KMS-11 (cell line): ENCODE results near the gene AUTS2.

Experiments
- H2AFZ ChIP-seq: fragments of 200-600 bp; sonication (generic); 2 replicates; pipeline ENCODE4 v1.6.1; 2016; ENCODE audit warnings: antibody characterized with exemption, mixed run types, low read depth
- H3K27ac ChIP-seq: fragments of 200-600 bp; sonication (generic); 2 replicates; pipeline ENCODE4 v1.6.1; 2016; ENCODE audit warnings: mild to moderate bottlenecking, mixed run types
- H3K27me3 ChIP-seq: fragments of 200-600 bp; sonication (generic); 2 replicates; pipeline ENCODE4 v1.6.1; 2017; ENCODE audit warnings: mild to moderate bottlenecking, low read depth, mixed run types, moderate library complexity; ENCODE audit not compliant: insufficient read depth
- H3K36me3 ChIP-seq: fragments of 200-600 bp; sonication (generic); 2 replicates; pipeline ENCODE4 v1.6.1; 2017; ENCODE audit warnings: mild to moderate bottlenecking, mixed run types; ENCODE audit not compliant: insufficient read depth
- H3K4me1 ChIP-seq: fragments of 200-600 bp; sonication (generic); 2 replicates; pipeline ENCODE4 v1.6.1; 2016; ENCODE audit warnings: mild to moderate bottlenecking, low read depth, mixed run types; ENCODE audit not compliant: poor library complexity, severe bottlenecking
- H3K4me2 ChIP-seq: fragments of 200-600 bp; sonication (generic); 2 replicates; pipeline ENCODE4 v1.7.0; 2016; ENCODE audit warnings: mild to moderate bottlenecking, mixed run types
- H3K4me3 ChIP-seq: fragments of 200-600 bp; sonication (generic); IDR thresholded peaks from 2 replicates; pipeline ENCODE4 v1.6.1; 2017; ENCODE audit warnings: low read depth, low read length, mixed read lengths; ENCODE audit not compliant: insufficient read depth
- H3K79me2 ChIP-seq: fragments of 200-600 bp; sonication (generic); 2 replicates; pipeline ENCODE4 v1.6.1; 2016; ENCODE audit warnings: low read depth, mixed run types; ENCODE audit not compliant: insufficient read depth
- H3K9ac ChIP-seq: fragments of 200-600 bp; sonication (generic); 2 replicates; pipeline ENCODE4 v1.6.1; 2016; ENCODE audit warnings: mild to moderate bottlenecking, mixed run types
- H4K20me1 ChIP-seq: fragments of 200-600 bp; sonication (generic); 2 replicates; pipeline ENCODE4 v1.6.1; 2016; ENCODE audit warnings: mild to moderate bottlenecking, mixed run types; ENCODE audit not compliant: insufficient read depth
- TF ChIP-seq, protein P1 (sequence below): fragments of 200-600 bp; sonication (generic); conservative IDR thresholded peaks from 2 replicates; pipeline ENCODE4 v1.6.1; 2017; ENCODE audit warnings: low read depth, mild to moderate bottlenecking, antibody characterized with exemption, low read length, moderate library complexity, mixed read lengths

Gene AUTS2

DNA sequence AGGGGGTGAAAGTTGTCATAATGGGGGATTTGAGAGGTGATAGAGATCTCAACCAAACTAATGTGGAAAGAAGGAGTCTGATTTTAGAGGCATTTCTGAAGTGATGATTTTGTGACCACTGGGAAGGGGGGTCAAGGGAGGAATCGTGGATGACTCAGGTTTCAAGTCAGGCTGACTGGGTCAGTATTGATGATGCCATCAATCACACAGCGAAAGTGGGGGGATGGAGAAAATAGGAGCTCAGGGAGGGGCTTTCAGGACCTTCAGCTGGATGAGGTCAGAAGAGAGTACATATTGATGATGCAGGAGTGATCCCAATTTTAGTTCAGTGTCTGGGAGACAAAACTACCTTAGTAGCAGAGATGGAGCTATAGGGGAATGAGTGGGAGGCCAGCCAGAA lies 852.5 kb downstream of the AUTS2 start:
- H3K79me2 ChIP-seq = no peaks in the 10 kb centered on the region
- TF ChIP-seq, protein P1, sequence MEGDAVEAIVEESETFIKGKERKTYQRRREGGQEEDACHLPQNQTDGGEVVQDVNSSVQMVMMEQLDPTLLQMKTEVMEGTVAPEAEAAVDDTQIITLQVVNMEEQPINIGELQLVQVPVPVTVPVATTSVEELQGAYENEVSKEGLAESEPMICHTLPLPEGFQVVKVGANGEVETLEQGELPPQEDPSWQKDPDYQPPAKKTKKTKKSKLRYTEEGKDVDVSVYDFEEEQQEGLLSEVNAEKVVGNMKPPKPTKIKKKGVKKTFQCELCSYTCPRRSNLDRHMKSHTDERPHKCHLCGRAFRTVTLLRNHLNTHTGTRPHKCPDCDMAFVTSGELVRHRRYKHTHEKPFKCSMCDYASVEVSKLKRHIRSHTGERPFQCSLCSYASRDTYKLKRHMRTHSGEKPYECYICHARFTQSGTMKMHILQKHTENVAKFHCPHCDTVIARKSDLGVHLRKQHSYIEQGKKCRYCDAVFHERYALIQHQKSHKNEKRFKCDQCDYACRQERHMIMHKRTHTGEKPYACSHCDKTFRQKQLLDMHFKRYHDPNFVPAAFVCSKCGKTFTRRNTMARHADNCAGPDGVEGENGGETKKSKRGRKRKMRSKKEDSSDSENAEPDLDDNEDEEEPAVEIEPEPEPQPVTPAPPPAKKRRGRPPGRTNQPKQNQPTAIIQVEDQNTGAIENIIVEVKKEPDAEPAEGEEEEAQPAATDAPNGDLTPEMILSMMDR = no peak
- no peaks in the 10 kb centered on the region for H4K20me1 ChIP-seq
- H3K4me1 ChIP-seq = no peaks in the 10 kb centered on the region
- H2AFZ ChIP-seq = no peak overlapping the region
- H3K36me3 ChIP-seq = no peaks in the 10 kb centered on the region
- no peak overlapping the region for H3K9ac ChIP-seq
- no peak overlapping the region for H3K4me2 ChIP-seq
- no peaks in the 10 kb centered on the region for H3K27me3 ChIP-seq
- no peak overlapping the region for H3K4me3 ChIP-seq
- H3K27ac ChIP-seq = no peak overlapping the region

DNA sequence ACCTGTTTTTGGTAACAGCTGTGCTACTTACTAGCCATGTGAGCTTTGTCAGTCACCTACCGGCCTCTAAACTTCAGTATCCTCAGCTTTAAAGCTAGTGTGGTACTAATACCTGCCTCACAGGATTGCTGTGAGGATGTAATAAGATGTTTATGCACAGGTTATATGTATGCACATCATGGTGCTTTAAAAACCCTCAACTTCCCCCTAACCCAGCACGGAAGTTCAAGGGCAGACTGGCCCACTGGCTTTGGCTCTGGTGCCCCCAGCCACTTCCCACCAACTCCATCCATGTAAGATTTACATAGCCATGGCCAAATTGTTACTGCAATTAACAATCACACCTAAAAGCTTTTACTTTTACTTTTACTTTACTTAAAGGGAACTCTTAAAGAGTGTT lies 857.6 kb downstream of the AUTS2 start:
- no peaks in the 10 kb centered on the region for H3K27me3 ChIP-seq
- TF ChIP-seq, protein P1 = no peak
- no peak overlapping the region for H3K27ac ChIP-seq
- H3K9ac ChIP-seq = no peak overlapping the region
- no peaks in the 10 kb centered on the region for H3K79me2 ChIP-seq
- H3K4me2 ChIP-seq = no peak overlapping the region
- H3K4me1 ChIP-seq = no peaks in the 10 kb centered on the region
- no peak overlapping the region for H2AFZ ChIP-seq
- H3K36me3 ChIP-seq = no peaks in the 10 kb centered on the region
- no peaks in the 10 kb centered on the region for H4K20me1 ChIP-seq
- H3K4me3 ChIP-seq = no peak overlapping the region

DNA sequence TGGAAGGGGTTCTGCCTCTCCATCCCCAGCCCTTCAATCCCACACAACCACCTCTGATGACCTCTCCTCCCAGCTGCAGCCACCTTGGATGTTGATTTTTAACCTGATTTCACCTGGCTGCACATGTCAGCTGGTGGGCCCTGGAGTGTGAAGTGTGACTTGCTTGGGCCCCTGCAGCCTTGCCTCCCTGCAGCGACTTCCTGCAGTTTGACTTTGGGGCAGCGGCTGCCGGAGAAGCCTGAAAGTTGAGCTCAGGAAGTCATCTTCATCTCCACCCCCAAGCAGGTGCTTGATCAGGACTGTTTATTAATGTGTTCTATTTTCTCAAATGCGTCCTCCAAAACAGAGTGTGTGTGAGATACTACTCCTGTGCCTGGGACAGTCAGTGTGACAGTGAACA lies 858.4 kb downstream of the AUTS2 start:
- Histone ChIP-seq H3K79me2 (no peaks in the 10 kb centered on the region), H2AFZ (no peak overlapping the region), H3K9ac (no peak overlapping the region), H3K36me3 (no peaks in the 10 kb centered on the region), H3K27me3 (no peaks in the 10 kb centered on the region), H3K4me1 (no peaks in the 10 kb centered on the region), H3K4me2 (no peak overlapping the region), H4K20me1 (no peaks in the 10 kb centered on the region), H3K27ac (no peak overlapping the region), H3K4me3 (no peak overlapping the region)
- TF ChIP-seq, protein P1 = no peak

DNA sequence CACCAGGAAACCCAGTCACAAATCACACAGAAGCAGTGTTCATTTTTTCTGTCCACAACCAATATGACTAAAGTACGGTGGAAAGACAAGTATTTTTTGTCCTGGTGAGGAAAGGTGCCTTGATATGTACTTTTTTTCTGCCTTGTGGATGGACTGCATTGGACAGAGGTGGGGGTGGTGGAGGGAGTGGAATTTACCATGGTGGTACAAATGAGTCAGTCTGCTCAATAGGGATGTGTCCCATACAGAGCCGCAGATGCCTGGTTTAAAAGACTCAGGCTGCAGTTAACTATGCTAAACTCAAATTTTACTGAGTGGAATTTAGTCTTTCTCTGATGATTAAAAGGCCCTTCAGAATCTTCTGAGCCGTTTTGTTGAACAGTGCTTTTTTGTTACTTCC lies 859.2 kb downstream of the AUTS2 start:
- no peak overlapping the region for H2AFZ ChIP-seq
- no peak overlapping the region for H3K4me3 ChIP-seq
- no peaks in the 10 kb centered on the region for H3K4me1 ChIP-seq

More for the DNA sequence above, 859.2 kb downstream of the AUTS2 start:
- Histone ChIP-seq H3K79me2 (no peaks in the 10 kb centered on the region), H3K27me3 (no peaks in the 10 kb centered on the region), H3K4me2 (no peak overlapping the region), H4K20me1 (no peaks in the 10 kb centered on the region), H3K9ac (no peak overlapping the region), H3K27ac (no peak overlapping the region), H3K36me3 (no peaks in the 10 kb centered on the region)
- TF ChIP-seq, protein P1 = no peak
